ENCODE data around the gene DYNLT4. TPM values are rescaled to one million over a fixed set of nuclear protein-coding genes. Genes with fewer than 3 reads are reported as not detected.

The DYNLT4 gene
- total and polyA plus RNA-seq, 2 of the 13 experiments (the other 11 are each of a cell fraction or from before 2014, with no cell fraction given) = 0.77 TPM; not detected in 1

DNA sequence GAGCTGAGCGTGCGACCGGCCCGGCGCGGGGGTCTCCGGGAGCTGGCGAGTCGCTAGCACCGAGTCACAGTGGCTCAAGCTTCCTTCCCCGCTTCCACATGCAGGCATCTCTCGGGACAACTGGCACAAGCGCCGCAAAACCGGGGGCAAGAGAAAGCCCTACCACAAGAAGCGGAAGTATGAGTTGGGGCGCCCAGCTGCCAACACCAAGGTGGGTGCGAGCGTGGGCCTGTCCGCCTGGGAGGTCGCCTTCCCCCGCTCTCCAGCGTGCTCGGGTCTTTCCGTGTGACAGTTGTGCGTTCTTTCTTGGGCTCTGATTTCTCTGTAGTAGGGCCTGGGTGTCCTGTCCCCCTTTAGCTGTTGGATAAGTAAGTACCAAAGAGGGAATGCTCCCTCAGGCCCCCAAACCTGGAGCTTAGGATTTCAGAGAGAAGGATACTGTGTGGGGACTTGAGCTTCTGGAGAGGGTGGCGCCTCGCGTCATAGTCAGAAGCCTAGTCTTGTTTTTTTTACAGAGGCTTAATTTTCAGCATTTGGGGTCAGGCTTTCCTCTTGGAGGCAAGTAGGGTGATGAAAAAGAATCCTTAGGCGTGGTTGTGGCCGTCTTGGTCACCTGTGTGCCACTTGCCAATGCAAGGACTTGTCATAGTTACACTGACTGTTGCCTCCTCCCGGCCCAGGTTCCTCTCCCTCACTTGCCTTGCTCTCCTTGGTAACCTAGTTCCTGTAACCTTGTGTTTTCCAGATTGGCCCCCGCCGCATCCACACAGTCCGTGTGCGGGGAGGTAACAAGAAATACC is 31.0 kb downstream of the DYNLT4 start (continued):
- TF ChIP-seq SRF (IDR thresholded peaks at IDR 0.05; ENCODE audit: low read depth, low read length) (no peak), GTF3A (CRISPR knock-in tag; conservative IDR thresholded peaks at IDR 0.05) (peak; percentile 65; the same call in 1 of the 2 replicates), ZNF556 (CRISPR knock-in tag; IDR thresholded peaks at IDR 0.05; ENCODE audit: borderline replicate concordance) (peak; percentile 19; the same call in 1 of the 2 replicates), EP300 (IDR thresholded peaks at IDR 0.05; ENCODE audit: low read depth in 2 of 2, low read length in 2 of 2) (no peak), EP300 (CRISPR knock-in tag; IDR thresholded peaks at IDR 0.05; ENCODE audit: borderline replicate concordance) (no peak), MBNL3 (CRISPR knock-in tag; conservative IDR thresholded peaks at IDR 0.05) (no peak), GLI4 (CRISPR knock-in tag; IDR thresholded peaks at IDR 0.05; ENCODE audit: borderline replicate concordance) (0 out of 2 replicates have a peak, but pooled peaks have one; percentile 26), ZFP41 (CRISPR knock-in tag; IDR thresholded peaks at IDR 0.05; ENCODE audit: borderline replicate concordance) (peak; percentile 69; the same call in 1 of the 2 replicates), HDAC2 (CRISPR knock-in tag; IDR thresholded peaks at IDR 0.05) (no peak), HHEX (CRISPR knock-in tag; IDR thresholded peaks at IDR 0.05) (no peak), ZNF879 (CRISPR knock-in tag; IDR thresholded peaks at IDR 0.05) (0 out of 2 replicates have a peak, but pooled peaks have one; percentile 21), PCBP1 (IDR thresholded peaks at IDR 0.05; ENCODE audit: borderline replicate concordance, low read depth, low read length) (no peak)
- TF ChIP-seq, protein P1, sequence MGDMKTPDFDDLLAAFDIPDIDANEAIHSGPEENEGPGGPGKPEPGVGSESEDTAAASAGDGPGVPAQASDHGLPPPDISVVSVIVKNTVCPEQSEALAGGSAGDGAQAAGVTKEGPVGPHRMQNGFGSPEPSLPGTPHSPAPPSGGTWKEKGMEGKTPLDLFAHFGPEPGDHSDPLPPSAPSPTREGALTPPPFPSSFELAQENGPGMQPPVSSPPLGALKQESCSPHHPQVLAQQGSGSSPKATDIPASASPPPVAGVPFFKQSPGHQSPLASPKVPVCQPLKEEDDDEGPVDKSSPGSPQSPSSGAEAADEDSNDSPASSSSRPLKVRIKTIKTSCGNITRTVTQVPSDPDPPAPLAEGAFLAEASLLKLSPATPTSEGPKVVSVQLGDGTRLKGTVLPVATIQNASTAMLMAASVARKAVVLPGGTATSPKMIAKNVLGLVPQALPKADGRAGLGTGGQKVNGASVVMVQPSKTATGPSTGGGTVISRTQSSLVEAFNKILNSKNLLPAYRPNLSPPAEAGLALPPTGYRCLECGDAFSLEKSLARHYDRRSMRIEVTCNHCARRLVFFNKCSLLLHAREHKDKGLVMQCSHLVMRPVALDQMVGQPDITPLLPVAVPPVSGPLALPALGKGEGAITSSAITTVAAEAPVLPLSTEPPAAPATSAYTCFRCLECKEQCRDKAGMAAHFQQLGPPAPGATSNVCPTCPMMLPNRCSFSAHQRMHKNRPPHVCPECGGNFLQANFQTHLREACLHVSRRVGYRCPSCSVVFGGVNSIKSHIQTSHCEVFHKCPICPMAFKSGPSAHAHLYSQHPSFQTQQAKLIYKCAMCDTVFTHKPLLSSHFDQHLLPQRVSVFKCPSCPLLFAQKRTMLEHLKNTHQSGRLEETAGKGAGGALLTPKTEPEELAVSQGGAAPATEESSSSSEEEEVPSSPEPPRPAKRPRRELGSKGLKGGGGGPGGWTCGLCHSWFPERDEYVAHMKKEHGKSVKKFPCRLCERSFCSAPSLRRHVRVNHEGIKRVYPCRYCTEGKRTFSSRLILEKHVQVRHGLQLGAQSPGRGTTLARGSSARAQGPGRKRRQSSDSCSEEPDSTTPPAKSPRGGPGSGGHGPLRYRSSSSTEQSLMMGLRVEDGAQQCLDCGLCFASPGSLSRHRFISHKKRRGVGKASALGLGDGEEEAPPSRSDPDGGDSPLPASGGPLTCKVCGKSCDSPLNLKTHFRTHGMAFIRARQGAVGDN (CRISPR knock-in tag; IDR thresholded peaks at IDR 0.05) = no peak; the same call in 1 of the 2 replicates
- TF ChIP-seq, protein P2, sequence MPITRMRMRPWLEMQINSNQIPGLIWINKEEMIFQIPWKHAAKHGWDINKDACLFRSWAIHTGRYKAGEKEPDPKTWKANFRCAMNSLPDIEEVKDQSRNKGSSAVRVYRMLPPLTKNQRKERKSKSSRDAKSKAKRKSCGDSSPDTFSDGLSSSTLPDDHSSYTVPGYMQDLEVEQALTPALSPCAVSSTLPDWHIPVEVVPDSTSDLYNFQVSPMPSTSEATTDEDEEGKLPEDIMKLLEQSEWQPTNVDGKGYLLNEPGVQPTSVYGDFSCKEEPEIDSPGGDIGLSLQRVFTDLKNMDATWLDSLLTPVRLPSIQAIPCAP (CRISPR knock-in tag; IDR thresholded peaks at IDR 0.05; ENCODE audit: low read depth) = no peak
- TF ChIP-seq, protein P3, sequence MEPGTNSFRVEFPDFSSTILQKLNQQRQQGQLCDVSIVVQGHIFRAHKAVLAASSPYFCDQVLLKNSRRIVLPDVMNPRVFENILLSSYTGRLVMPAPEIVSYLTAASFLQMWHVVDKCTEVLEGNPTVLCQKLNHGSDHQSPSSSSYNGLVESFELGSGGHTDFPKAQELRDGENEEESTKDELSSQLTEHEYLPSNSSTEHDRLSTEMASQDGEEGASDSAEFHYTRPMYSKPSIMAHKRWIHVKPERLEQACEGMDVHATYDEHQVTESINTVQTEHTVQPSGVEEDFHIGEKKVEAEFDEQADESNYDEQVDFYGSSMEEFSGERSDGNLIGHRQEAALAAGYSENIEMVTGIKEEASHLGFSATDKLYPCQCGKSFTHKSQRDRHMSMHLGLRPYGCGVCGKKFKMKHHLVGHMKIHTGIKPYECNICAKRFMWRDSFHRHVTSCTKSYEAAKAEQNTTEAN (CRISPR knock-in tag; conservative IDR thresholded peaks at IDR 0.05) = no peak; the same call in 1 of the 2 replicates
- TF ChIP-seq, protein P4, sequence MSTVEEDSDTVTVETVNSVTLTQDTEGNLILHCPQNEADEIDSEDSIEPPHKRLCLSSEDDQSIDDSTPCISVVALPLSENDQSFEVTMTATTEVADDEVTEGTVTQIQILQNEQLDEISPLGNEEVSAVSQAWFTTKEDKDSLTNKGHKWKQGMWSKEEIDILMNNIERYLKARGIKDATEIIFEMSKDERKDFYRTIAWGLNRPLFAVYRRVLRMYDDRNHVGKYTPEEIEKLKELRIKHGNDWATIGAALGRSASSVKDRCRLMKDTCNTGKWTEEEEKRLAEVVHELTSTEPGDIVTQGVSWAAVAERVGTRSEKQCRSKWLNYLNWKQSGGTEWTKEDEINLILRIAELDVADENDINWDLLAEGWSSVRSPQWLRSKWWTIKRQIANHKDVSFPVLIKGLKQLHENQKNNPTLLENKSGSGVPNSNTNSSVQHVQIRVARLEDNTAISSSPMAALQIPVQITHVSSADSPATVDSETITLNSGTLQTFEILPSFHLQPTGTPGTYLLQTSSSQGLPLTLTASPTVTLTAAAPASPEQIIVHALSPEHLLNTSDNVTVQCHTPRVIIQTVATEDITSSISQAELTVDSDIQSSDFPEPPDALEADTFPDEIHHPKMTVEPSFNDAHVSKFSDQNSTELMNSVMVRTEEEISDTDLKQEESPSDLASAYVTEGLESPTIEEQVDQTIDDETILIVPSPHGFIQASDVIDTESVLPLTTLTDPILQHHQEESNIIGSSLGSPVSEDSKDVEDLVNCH (CRISPR knock-in tag; IDR thresholded peaks at IDR 0.05) = 0 out of 2 replicates have a peak, but pooled peaks have one; percentile 53
- TF ChIP-seq, protein P5, sequence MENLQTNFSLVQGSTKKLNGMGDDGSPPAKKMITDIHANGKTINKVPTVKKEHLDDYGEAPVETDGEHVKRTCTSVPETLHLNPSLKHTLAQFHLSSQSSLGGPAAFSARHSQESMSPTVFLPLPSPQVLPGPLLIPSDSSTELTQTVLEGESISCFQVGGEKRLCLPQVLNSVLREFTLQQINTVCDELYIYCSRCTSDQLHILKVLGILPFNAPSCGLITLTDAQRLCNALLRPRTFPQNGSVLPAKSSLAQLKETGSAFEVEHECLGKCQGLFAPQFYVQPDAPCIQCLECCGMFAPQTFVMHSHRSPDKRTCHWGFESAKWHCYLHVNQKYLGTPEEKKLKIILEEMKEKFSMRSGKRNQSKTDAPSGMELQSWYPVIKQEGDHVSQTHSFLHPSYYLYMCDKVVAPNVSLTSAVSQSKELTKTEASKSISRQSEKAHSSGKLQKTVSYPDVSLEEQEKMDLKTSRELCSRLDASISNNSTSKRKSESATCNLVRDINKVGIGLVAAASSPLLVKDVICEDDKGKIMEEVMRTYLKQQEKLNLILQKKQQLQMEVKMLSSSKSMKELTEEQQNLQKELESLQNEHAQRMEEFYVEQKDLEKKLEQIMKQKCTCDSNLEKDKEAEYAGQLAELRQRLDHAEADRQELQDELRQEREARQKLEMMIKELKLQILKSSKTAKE (CRISPR knock-in tag; IDR thresholded peaks at IDR 0.05; ENCODE audit: borderline replicate concordance) = no peak
